ENCODE measurements around the gene PIK3R5.

Gene PIK3R5

GRCh38 chr17:8957721-8958120, 7.8 kb downstream of the PIK3R5 start:
- TF ChIP-seq POLR2A (IDR thresholded peaks at IDR 0.05; ENCODE audit: extremely low read depth, insufficient read length) (no peak), MAX (IDR thresholded peaks at IDR 0.05; ENCODE audit: low read depth, low read length) (no peak), MYC (IDR thresholded peaks at IDR 0.05; ENCODE audit: low read depth, low read length) (no peak), CTCF (IDR thresholded peaks at IDR 0.05; ENCODE audit: low read depth, low read length) (no peak)
- no peak for DNase-seq (ENCODE audit: low read depth)
- H3K4me3 ChIP-seq (ENCODE audit: low read depth, low read length), result no peak overlapping the region

GRCh38 chr17:8956465-8956902, 9.0 kb downstream of the PIK3R5 start:
- H3K4me3 ChIP-seq (ENCODE audit: low read depth, low read length), result no peak overlapping the region
- TF ChIP-seq POLR2A (IDR thresholded peaks at IDR 0.05; ENCODE audit: extremely low read depth, insufficient read length), result no peak
- no peak for TF ChIP-seq CTCF (IDR thresholded peaks at IDR 0.05; ENCODE audit: low read depth, low read length)
- no peak for TF ChIP-seq MYC (IDR thresholded peaks at IDR 0.05; ENCODE audit: low read depth, low read length)
- TF ChIP-seq MAX (IDR thresholded peaks at IDR 0.05; ENCODE audit: low read depth, low read length), result no peak
- no peak for DNase-seq (ENCODE audit: low read depth)

- DNase-seq (ENCODE audit: low read depth), result peak; percentile 67
- H3K4me3 ChIP-seq (ENCODE audit: low read depth, low read length), result no peak overlapping the region
- no peak for TF ChIP-seq MYC (IDR thresholded peaks at IDR 0.05; ENCODE audit: low read depth, low read length)
- no peak for TF ChIP-seq MAX (IDR thresholded peaks at IDR 0.05; ENCODE audit: low read depth, low read length)
- no peak for TF ChIP-seq CTCF (IDR thresholded peaks at IDR 0.05; ENCODE audit: low read depth, low read length)
- TF ChIP-seq POLR2A (IDR thresholded peaks at IDR 0.05; ENCODE audit: extremely low read depth, insufficient read length), result no peak
Observed at GRCh38 chr17:8955021-8955959, 10.2 kb downstream of the PIK3R5 start.

GRCh38 chr17:8954339-8954738, 11.2 kb downstream of the PIK3R5 start:
- H3K4me3 ChIP-seq (ENCODE audit: low read depth, low read length), result no peak overlapping the region
- 0 out of 2 replicates have a peak, but pooled peaks have one; percentile 32 for TF ChIP-seq MAX (IDR thresholded peaks at IDR 0.05; ENCODE audit: low read depth, low read length)
- TF ChIP-seq CTCF (IDR thresholded peaks at IDR 0.05; ENCODE audit: low read depth, low read length), result no peak
- no peak for TF ChIP-seq POLR2A (IDR thresholded peaks at IDR 0.05; ENCODE audit: extremely low read depth, insufficient read length)
- no peak; the same call in 1 of the 2 replicates for TF ChIP-seq MYC (IDR thresholded peaks at IDR 0.05; ENCODE audit: low read depth, low read length)
- DNase-seq (ENCODE audit: low read depth), result peak; percentile 93

- H3K4me3 ChIP-seq (ENCODE audit: low read depth, low read length), result no peak overlapping the region
- TF ChIP-seq CTCF (IDR thresholded peaks at IDR 0.05; ENCODE audit: low read depth, low read length) (no peak), POLR2A (IDR thresholded peaks at IDR 0.05; ENCODE audit: extremely low read depth, insufficient read length) (no peak), MYC (IDR thresholded peaks at IDR 0.05; ENCODE audit: low read depth, low read length) (no peak), MAX (IDR thresholded peaks at IDR 0.05; ENCODE audit: low read depth, low read length) (no peak)
- DNase-seq (ENCODE audit: low read depth), result peak; percentile 12
Observed at GRCh38 chr17:8953156-8953885, 12.2 kb downstream of the PIK3R5 start.
